K562 (cell line): Measurements from ENCODE around the gene LDLR. TPM values are rescaled to one million over a fixed set of nuclear protein-coding genes. Genes with fewer than 3 reads are reported as not detected.

Source experiments
- CEBPG ChIP-seq, 3 experiments: fragments of 200-800 bp in 1 of 3; sonication (Bioruptor generic) in 1 of 3; sonication (generic) in 1 of 3; formaldehyde crosslinking in 1 of 3; IDR thresholded peaks in 2 of 3; conservative IDR thresholded peaks in 1 of 3; 2 replicates each; pipeline versions ENCODE4 v1.6.1 to v1.8.0; 2016 to 2022; ENCODE audit warnings: missing compliant biosample characterization in 2 of 3, missing genetic modification characterization in 2 of 3, mild to moderate bottlenecking in 1 of 3, missing genetic modification reagents in 1 of 3
- HNRNPH1 ChIP-seq: fragments of 200-400 bp; formaldehyde crosslinking; optimal IDR thresholded peaks from 2 replicates; pipeline ENCODE3; 2017; ENCODE audit warnings: low read depth, mild to moderate bottlenecking, low read length, moderate library complexity
- KAT8 ChIP-seq: fragments of 450-650 bp; IDR thresholded peaks from 2 replicates; pipeline ENCODE4 v1.6.1; 2016; ENCODE audit warnings: low read depth, mild to moderate bottlenecking
- PHTF2 ChIP-seq: fragments of 250-450 bp; sonication (Bioruptor Pico); IDR thresholded peaks from 2 replicates; pipeline ENCODE4 v1.5.0; 2021; ENCODE audit warnings: mild to moderate bottlenecking
- PTBP1 ChIP-seq: fragments of 200-400 bp; formaldehyde crosslinking; IDR thresholded peaks from 2 replicates; pipeline ENCODE4 v1.6.1; 2017; ENCODE audit warnings: low read depth, low read length
- SMC3 ChIP-seq: conservative IDR thresholded peaks from 2 replicates; pipeline ENCODE4 v1.6.1; 2011; ENCODE audit warnings: low read depth, low read length, improper control_type of control experiment; ENCODE audit not compliant: insufficient read depth
- TFAM ChIP-seq: fragments of 250-450 bp; sonication (Bioruptor Pico); conservative IDR thresholded peaks from 2 replicates; pipeline ENCODE4 v1.5.0; 2021; ENCODE audit warnings: mild to moderate bottlenecking, moderate library complexity
- XRCC5 ChIP-seq: fragments of 200-400 bp; formaldehyde crosslinking; IDR thresholded peaks from 2 replicates; pipeline ENCODE4 v1.6.1; 2017; ENCODE audit warnings: low read depth, mild to moderate bottlenecking, low read length
- ZNF217 ChIP-seq: sonication (generic); formaldehyde crosslinking; IDR thresholded peaks from 2 replicates; pipeline ENCODE4 v1.8.0; 2022; ENCODE audit warnings: mild to moderate bottlenecking, missing genetic modification reagents
- ZNF41 ChIP-seq: fragments of 250-450 bp; sonication (Bioruptor Pico); conservative IDR thresholded peaks from 2 replicates; pipeline ENCODE4 v1.4.0; 2020; ENCODE audit warnings: mild to moderate bottlenecking
- polyA plus RNA-seq, 8 experiments: library from polyadenylated mRNA; depleted of rRNA in 4 of 8; stranded (reverse) in 5 of 8; unstranded in 3 of 8; fragments of >200 nt; fragmentation: Nextera tagmentation in 2 of 8; fragmentation: Illumina TruSeq in 1 of 8; extraction: Ambion mirVana in 2 of 8; extraction: Trizol in 1 of 8; gene quantifications; 2 replicates each; pipeline versions ENCODE4 v1.2.1 to v1.2.3, GENCODE V29; 2011 to 2014; ENCODE audit warnings: inconsistent platforms in 1 of 8, missing spikeins in 1 of 8
- total RNA-seq, 7 experiments: library from RNA; depleted of rRNA in 6 of 7; stranded (reverse); fragments of >200 nt in 6 of 7; fragmentation: Illumina TruSeq in 2 of 7; extraction: Trizol in 2 of 7; gene quantifications; 2 replicates each; pipeline versions ENCODE4 v1.2.1 to v1.2.3, GENCODE V29; 2011 to 2021; ENCODE audit warnings: low replicate concordance in 1 of 7
- TF ChIP-seq, protein P1 (sequence below): fragments of 450-650 bp; IDR thresholded peaks from 2 replicates; pipeline ENCODE4 v1.6.1; 2016; ENCODE audit warnings: mild to moderate bottlenecking, moderate library complexity
- TF ChIP-seq, protein P2 (sequence below): fragments of 450-650 bp; IDR thresholded peaks from 2 replicates; pipeline ENCODE4 v1.6.1; 2018; ENCODE audit not compliant: partially characterized antibody

Gene LDLR
- total and polyA plus RNA-seq, 9 of the 15 experiments (the other 6 are each of a cell fraction or from before 2014, with no cell fraction given): 19.9 to 114 (median 56.3) TPM

DNA sequence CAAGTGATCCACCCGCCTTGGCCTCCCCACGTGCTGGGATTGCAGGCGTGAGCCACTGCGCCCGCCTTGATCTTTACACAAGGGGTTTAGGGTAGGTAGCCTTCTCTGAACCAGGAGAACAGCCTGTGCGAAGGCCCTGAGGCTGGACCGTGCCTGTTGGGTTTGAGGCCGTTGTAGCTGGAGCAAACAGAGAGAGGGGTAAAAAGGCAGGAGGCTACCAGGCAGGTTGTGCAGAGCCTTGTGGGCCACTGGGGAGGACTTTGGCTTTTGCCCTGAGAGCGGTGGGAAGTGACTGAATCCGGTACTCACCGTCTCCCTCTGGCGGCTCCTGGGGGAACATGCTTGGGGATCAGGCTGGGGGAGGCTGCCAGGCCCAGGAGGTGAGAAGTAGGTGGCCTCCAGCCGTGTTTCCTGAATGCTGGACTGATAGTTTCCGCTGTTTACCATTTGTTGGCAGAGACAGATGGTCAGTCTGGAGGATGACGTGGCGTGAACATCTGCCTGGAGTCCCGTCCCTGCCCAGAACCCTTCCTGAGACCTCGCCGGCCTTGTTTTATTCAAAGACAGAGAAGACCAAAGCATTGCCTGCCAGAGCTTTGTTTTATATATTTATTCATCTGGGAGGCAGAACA is 41.7 kb downstream of the LDLR start (continued):
- TF ChIP-seq ZNF41 (CRISPR knock-in tag): no peak
- TF ChIP-seq, protein P1, sequence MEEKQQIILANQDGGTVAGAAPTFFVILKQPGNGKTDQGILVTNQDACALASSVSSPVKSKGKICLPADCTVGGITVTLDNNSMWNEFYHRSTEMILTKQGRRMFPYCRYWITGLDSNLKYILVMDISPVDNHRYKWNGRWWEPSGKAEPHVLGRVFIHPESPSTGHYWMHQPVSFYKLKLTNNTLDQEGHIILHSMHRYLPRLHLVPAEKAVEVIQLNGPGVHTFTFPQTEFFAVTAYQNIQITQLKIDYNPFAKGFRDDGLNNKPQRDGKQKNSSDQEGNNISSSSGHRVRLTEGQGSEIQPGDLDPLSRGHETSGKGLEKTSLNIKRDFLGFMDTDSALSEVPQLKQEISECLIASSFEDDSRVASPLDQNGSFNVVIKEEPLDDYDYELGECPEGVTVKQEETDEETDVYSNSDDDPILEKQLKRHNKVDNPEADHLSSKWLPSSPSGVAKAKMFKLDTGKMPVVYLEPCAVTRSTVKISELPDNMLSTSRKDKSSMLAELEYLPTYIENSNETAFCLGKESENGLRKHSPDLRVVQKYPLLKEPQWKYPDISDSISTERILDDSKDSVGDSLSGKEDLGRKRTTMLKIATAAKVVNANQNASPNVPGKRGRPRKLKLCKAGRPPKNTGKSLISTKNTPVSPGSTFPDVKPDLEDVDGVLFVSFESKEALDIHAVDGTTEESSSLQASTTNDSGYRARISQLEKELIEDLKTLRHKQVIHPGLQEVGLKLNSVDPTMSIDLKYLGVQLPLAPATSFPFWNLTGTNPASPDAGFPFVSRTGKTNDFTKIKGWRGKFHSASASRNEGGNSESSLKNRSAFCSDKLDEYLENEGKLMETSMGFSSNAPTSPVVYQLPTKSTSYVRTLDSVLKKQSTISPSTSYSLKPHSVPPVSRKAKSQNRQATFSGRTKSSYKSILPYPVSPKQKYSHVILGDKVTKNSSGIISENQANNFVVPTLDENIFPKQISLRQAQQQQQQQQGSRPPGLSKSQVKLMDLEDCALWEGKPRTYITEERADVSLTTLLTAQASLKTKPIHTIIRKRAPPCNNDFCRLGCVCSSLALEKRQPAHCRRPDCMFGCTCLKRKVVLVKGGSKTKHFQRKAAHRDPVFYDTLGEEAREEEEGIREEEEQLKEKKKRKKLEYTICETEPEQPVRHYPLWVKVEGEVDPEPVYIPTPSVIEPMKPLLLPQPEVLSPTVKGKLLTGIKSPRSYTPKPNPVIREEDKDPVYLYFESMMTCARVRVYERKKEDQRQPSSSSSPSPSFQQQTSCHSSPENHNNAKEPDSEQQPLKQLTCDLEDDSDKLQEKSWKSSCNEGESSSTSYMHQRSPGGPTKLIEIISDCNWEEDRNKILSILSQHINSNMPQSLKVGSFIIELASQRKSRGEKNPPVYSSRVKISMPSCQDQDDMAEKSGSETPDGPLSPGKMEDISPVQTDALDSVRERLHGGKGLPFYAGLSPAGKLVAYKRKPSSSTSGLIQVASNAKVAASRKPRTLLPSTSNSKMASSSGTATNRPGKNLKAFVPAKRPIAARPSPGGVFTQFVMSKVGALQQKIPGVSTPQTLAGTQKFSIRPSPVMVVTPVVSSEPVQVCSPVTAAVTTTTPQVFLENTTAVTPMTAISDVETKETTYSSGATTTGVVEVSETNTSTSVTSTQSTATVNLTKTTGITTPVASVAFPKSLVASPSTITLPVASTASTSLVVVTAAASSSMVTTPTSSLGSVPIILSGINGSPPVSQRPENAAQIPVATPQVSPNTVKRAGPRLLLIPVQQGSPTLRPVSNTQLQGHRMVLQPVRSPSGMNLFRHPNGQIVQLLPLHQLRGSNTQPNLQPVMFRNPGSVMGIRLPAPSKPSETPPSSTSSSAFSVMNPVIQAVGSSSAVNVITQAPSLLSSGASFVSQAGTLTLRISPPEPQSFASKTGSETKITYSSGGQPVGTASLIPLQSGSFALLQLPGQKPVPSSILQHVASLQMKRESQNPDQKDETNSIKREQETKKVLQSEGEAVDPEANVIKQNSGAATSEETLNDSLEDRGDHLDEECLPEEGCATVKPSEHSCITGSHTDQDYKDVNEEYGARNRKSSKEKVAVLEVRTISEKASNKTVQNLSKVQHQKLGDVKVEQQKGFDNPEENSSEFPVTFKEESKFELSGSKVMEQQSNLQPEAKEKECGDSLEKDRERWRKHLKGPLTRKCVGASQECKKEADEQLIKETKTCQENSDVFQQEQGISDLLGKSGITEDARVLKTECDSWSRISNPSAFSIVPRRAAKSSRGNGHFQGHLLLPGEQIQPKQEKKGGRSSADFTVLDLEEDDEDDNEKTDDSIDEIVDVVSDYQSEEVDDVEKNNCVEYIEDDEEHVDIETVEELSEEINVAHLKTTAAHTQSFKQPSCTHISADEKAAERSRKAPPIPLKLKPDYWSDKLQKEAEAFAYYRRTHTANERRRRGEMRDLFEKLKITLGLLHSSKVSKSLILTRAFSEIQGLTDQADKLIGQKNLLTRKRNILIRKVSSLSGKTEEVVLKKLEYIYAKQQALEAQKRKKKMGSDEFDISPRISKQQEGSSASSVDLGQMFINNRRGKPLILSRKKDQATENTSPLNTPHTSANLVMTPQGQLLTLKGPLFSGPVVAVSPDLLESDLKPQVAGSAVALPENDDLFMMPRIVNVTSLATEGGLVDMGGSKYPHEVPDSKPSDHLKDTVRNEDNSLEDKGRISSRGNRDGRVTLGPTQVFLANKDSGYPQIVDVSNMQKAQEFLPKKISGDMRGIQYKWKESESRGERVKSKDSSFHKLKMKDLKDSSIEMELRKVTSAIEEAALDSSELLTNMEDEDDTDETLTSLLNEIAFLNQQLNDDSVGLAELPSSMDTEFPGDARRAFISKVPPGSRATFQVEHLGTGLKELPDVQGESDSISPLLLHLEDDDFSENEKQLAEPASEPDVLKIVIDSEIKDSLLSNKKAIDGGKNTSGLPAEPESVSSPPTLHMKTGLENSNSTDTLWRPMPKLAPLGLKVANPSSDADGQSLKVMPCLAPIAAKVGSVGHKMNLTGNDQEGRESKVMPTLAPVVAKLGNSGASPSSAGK: no peak
- TF ChIP-seq TFAM (CRISPR knock-in tag): no peak
- no peak for TF ChIP-seq ZNF217 (CRISPR knock-in tag)
- no peak for TF ChIP-seq HNRNPH1
- TF ChIP-seq CEBPG (CRISPR knock-in tag; IDR thresholded peaks at IDR 0.05): 0 out of 2 replicates have a peak, but pooled peaks have one; percentile 20
- no peak for TF ChIP-seq CEBPG (tag; conservative IDR thresholded peaks at IDR 0.05 in 1 of 2, IDR thresholded peaks at IDR 0.05 in 1 of 2)
- no peak for TF ChIP-seq KAT8
- TF ChIP-seq, protein P2, sequence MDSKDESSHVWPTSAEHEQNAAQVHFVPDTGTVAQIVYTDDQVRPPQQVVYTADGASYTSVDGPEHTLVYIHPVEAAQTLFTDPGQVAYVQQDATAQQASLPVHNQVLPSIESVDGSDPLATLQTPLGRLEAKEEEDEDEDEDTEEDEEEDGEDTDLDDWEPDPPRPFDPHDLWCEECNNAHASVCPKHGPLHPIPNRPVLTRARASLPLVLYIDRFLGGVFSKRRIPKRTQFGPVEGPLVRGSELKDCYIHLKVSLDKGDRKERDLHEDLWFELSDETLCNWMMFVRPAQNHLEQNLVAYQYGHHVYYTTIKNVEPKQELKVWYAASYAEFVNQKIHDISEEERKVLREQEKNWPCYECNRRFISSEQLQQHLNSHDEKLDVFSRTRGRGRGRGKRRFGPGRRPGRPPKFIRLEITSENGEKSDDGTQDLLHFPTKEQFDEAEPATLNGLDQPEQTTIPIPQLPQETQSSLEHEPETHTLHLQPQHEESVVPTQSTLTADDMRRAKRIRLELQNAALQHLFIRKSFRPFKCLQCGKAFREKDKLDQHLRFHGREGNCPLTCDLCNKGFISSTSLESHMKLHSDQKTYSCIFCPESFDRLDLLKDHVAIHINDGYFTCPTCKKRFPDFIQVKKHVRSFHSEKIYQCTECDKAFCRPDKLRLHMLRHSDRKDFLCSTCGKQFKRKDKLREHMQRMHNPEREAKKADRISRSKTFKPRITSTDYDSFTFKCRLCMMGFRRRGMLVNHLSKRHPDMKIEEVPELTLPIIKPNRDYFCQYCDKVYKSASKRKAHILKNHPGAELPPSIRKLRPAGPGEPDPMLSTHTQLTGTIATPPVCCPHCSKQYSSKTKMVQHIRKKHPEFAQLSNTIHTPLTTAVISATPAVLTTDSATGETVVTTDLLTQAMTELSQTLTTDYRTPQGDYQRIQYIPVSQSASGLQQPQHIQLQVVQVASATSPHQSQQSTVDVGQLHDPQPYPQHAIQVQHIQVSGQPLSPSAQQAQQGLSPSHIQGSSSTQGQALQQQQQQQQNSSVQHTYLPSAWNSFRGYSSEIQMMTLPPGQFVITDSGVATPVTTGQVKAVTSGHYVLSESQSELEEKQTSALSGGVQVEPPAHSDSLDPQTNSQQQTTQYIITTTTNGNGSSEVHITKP: no peak
- TF ChIP-seq PTBP1: no peak
- no peak for TF ChIP-seq XRCC5
- no peak for TF ChIP-seq PHTF2 (CRISPR knock-in tag)
- TF ChIP-seq SMC3: peak; percentile 64
